GM18873 (cell line): Measurements from ENCODE around the gene MCRIP2.
"Not testable (repeated sequence)": the region's sequence is repeated elsewhere in the genome, so short reads cannot be mapped to it uniquely, and the experiment has no call there.

Experiments
- ATAC-seq: cut with Tn5 transposase; IDR thresholded peaks from one replicate; pipeline ENCODE4 v1.9.1; 2021; ENCODE audit warnings: mild to moderate bottlenecking, moderate library complexity, moderate number of reproducible peaks; ENCODE audit not compliant: unreplicated experiment, low FRiP score

MCRIP2 gene

GRCh38 chr16:678858-679813 lies 37.5 kb downstream of the MCRIP2 start:
- no peak for ATAC-seq

DNA sequence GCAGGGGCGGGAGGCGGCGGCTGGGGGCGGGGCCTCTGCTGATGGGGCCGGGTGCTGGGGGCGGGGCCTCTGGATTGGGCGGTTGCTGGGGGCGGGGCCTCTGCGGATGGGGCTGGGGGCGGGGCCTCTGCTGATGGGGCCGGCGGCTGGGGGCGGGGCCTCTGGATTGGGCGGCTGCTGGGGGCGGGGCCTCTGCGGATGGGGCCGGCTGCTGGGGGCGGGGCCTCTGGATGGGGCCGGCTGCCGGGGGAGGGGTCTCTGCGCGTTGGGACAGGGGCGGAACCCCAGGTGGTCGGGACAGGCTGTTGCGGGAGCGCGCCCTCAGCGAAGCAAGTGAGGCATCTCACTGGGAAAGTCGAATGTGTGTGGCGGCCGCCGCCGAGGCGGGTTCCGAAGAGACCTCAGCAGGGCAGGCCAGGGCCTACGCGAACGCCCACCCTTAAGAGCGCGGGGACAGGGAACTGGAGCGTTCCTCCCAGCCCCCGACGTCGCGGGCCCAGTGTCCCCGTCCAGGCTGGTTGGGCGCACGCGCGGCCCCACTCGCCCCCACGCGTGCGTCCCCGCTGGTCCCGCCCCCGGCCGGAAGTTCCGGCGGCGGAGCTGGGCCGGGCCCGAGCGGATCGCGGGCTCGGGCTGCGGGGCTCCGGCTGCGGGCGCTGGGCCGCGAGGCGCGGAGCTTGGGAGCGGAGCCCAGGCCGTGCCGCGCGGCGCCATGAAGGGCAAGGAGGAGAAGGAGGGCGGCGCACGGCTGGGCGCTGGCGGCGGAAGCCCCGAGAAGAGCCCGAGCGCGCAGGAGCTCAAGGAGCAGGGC lies 38.4 kb downstream of the MCRIP2 start, which contains the start of gene STUB1:
TSS of gene STUB1 (plus strand) at position 597 of the 811 bp plus-strand sequence. CDS start at position 713, 116 bp downstream.
- ATAC-seq: no peak

- no peak for ATAC-seq
Observed at GRCh38 chr16:680625-680945, 39.0 kb downstream of the MCRIP2 start.

DNA sequence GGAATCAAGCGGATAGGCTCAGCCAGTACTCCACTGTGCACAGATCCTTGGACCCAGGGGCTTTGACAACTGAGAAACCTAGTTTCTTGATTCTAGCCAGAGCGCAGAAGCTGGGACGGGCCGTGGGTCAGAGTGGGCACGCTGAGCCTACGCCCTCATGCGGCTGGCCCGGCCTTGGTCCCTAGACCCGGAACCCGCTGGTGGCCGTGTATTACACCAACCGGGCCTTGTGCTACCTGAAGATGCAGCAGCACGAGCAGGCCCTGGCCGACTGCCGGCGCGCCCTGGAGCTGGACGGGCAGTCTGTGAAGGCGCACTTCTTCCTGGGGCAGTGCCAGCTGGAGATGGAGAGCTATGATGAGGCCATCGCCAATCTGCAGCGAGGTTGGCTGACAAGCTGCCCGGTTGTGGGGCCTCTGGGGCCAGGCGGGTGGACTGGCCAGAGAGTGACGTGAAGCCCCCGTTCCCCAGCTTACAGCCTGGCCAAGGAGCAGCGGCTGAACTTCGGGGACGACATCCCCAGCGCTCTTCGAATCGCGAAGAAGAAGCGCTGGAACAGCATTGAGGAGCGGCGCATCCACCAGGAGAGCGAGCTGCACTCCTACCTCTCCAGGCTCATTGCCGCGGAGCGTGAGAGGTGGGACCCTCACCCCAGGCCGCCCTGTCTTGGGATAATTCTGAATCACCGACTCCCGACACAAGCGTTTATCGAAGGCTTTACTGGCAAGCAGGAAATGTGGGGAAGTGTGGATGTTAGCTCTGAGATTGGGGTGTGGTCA lies 39.5 kb downstream of the MCRIP2 start:
- ATAC-seq: no peak

GRCh38 chr16:681746-682427 lies 40.3 kb downstream of the MCRIP2 start:
- no peak for ATAC-seq

GRCh38 chr16:682493-683395 lies 41.1 kb downstream of the MCRIP2 start:
- ATAC-seq: no peak

DNA sequence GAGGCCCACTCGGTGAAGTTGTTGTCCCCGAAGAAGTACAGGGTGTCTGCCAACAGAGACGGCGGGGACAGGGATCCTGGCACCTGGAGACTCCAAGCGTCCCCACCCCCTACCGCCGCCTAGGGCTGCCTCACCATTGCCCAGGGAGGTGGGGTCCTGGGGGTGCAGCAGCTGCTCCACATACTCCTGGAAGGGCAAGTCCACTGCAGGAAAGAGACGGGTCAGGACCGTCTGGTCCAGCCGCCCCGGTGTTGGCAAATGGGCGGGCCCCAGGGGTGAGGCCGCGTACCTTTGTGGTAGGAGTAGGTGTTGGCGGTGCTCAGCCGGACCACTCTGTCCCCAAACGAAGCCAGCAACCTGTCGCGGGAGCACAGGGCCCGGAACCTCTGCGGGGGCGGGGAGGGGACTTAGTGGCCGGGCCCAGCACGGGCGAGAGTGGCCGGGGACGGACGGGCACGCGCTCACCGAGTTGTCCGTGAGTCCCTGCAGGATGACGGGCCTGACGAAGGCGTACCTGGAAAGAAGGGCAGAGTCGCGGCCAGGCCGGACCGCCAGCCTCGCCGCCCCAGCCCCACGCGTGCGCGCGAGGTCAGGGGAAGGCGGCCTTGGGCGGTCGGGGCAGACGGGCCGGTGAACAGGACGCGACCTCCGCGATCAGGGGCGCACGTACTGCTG lies 41.9 kb downstream of the MCRIP2 start:
- ATAC-seq: no peak

DNA sequence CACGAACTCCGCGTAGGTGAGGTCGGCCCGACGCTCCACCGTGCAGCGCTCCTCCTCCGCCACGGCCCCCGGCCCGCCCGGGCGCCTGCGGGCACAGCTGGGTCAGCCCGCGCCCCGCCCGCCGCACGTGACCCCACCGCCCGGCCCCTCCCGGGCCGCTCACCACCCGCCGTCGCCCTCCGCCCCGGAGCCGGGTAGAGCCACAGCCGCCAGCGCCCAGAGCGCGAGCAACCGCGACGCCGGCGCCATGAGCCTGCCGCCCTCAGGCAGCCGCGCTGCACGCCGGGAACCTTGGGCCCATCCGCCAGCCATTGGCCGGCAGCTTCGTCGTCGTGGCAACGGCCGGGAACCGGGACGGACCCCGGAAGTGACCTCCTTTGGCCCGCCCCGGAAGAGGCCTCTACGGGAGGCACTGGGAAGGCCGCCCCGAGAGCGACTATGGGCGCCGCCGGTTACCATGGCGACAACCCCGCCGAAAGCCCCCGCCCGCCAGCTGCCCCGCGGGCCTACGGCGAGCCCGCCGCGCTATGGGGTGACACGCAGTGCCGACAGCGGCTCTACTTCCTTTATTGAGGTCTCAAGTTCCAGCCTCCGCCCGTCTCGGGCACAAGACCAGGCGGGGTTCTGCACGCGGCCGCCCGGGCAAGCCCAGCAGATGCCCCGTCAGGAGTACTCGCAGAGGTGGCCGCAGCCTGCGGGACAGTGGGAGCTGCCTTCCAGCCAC lies 42.6 kb downstream of the MCRIP2 start, which contains the start of gene JMJD8:
TSS of gene JMJD8 (minus strand) at position 264 of the 724 bp plus-strand sequence. CDS start at position 249, 15 bp downstream.
- peak; percentile 64 for ATAC-seq

GRCh38 chr16:684961-685696 lies 43.5 kb downstream of the MCRIP2 start:
- ATAC-seq: no peak

GRCh38 chr16:685967-686366 lies 44.3 kb downstream of the MCRIP2 start:
- ATAC-seq: no peak

GRCh38 chr16:686459-687260 lies 45.0 kb downstream of the MCRIP2 start:
- ATAC-seq: no peak

GRCh38 chr16:687499-687898 lies 45.9 kb downstream of the MCRIP2 start:
- no peak for ATAC-seq

- no peak for ATAC-seq
Observed at GRCh38 chr16:689175-689897, 47.7 kb downstream of the MCRIP2 start.

DNA sequence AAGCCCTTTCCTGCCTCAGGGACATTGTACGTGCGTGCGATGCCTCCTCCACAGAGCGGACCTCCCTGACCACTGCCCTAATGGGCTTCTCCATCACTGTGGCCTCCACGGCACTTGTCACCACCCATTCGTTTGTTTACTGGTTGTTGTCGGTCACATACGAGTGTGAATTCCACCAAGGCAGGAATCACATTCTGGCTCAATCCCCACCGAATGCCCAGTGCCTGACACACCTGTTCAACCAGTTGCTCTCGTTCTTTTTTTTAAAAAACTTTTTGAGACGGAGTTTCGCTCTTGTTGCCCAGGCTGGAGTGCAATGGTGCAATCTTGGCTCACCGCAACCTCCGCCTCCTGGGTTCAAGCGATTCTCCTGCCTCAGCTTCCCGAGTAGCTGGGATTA lies 49.6 kb downstream of the MCRIP2 start:
- ATAC-seq: not testable (repeated sequence)

GRCh38 chr16:692356-693108 lies 50.9 kb downstream of the MCRIP2 start:
- no peak for ATAC-seq
